ENCODE data around the gene RCSD1.
A peak's percentile ranks its signal among the peaks of the same experiment; 100 is the strongest.

RCSD1 gene

DNA sequence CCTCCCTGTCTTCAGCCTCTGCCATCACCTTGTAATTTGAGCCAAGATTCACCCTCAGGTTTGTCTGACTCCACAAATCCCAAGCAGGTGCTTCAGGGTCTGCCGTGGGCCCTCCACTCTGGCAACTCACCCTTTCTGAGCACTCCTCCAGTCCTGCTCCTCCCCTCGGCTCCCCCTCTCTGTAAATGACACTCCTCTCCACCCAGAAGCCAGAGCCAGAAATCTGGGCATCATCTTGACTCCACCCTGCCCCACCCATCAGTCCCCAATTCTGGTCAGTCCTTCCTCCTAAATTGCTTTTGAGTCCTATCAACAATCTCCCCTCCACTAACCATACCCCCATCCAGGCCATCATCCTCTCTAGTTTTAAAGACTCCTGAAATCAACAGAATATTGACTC is 40.5 kb downstream of the RCSD1 start:
- Mint-ChIP-seq H3K4me3 (peak overlapping the region; percentile 6 to 33), H3K27ac (peak overlapping the region; percentile 92 to 95), H3K27me3 (no peaks in the 10 kb centered on the region)

DNA sequence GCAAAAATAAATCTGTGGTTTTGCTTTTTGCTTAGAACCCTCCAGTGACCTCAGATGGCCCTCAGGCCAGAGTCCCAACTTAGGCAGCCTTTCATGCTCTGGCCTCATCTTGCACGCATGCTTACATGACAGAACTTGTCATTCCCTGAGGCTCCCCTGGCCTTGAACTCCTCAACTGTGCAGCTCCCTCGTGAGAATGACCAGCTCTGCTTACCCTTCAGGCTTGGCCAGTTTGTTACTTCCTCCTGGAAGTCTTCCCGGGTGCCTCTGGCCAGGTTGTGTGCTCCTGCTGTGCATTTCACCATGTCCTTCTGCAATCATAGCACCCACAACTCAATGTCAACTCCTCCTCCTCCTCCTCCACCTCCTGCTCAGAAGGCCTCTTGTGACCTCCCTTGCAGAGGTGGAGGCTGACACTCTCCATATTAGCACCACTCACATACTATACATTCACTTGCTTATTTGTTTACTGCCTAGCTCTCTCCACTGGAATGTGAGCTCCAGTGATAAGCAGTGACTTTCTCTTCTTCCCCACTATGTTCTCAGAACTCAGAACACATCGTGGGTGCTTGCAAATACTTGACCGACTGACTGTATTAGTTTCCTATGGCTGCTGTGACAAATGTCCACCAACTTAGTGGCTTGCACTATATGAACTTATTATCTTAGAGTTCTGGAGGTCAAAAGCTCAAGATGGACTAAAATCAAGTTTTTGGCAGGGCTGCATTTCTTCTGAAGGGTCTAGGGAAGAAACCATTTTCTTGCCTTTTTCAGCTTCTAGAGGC is 41.9 kb downstream of the RCSD1 start:
- DNase-seq (no peak), ATAC-seq (replicated peaks) (no peak)
- Mint-ChIP-seq H3K9me3 (no peaks in the 10 kb centered on the region), H3K27me3 (no peaks in the 10 kb centered on the region), H3K4me3 (peak overlapping the region in 1 of 2 donors; percentile 6), H3K36me3 (ENCODE audit: insufficient read depth) (peaks cover 32% of the 10 kb centered on the region), H3K4me1 (ENCODE audit: low read depth in 2 of 2) (peaks cover 65 to 91% of the 10 kb centered on the region in 2 donors), H3K27ac (peak overlapping the region; percentile 92 to 95)

More for the DNA sequence above, 40.5 kb downstream of the RCSD1 start:
- DNase-seq (no peak), ATAC-seq (replicated peaks) (no peak)
- Mint-ChIP-seq H3K9me3 (no peaks in the 10 kb centered on the region), H3K36me3 (ENCODE audit: insufficient read depth) (peaks cover 44% of the 10 kb centered on the region), H3K4me1 (ENCODE audit: low read depth in 2 of 2) (peaks cover 69 to 93% of the 10 kb centered on the region in 2 donors)

GRCh38 chr1:167672831-167673230 is 42.8 kb downstream of the RCSD1 start:
- no peak for ATAC-seq (replicated peaks)
- Mint-ChIP-seq H3K9me3 (no peaks in the 10 kb centered on the region), H3K27me3 (no peaks in the 10 kb centered on the region), H3K27ac (peak overlapping the region; percentile 92 to 95), H3K4me1 (ENCODE audit: low read depth in 2 of 2) (peaks cover 65 to 91% of the 10 kb centered on the region in 2 donors), H3K36me3 (ENCODE audit: insufficient read depth) (peaks cover 34% of the 10 kb centered on the region), H3K4me3 (no peak overlapping the region)
- no peak for DNase-seq

GRCh38 chr1:167673265-167673664 is 43.2 kb downstream of the RCSD1 start:
- Mint-ChIP-seq H3K27ac (peak overlapping the region; percentile 79 to 92), H3K4me3 (no peak overlapping the region), H3K9me3 (no peaks in the 10 kb centered on the region), H3K27me3 (no peaks in the 10 kb centered on the region), H3K36me3 (ENCODE audit: insufficient read depth) (peaks cover 30% of the 10 kb centered on the region), H3K4me1 (ENCODE audit: low read depth in 2 of 2) (peaks cover 61 to 86% of the 10 kb centered on the region in 2 donors)
- ATAC-seq (replicated peaks), result no peak
- DNase-seq, result no peak

DNA sequence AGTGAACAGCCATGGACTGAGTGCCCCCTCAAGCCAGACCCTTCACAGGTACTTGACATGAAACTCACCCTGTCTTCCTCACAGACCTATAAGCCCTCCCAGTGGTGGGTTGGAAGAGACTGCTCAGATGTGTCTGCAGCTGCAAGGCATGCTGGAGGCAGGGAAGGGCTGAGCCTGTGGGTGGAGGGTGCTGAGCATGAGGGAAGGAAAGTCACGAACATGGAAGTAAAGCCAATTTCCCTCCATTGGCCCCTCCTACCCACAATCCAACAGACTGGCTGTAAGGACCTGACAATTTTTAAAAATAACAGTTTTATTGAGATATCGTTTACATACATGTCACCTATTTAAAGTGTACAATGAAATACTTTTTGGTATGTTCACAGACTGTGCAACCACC is 44.1 kb downstream of the RCSD1 start:
- peak overlapping the region; percentile 12 to 79 for H3K27ac Mint-ChIP-seq
- H3K27me3 Mint-ChIP-seq, result no peaks in the 10 kb centered on the region
- no peaks in the 10 kb centered on the region for H3K9me3 Mint-ChIP-seq
- H3K4me1 Mint-ChIP-seq (ENCODE audit: low read depth in 2 of 2), result peaks cover 54 to 77% of the 10 kb centered on the region in 2 donors
- H3K4me3 Mint-ChIP-seq, result no peak overlapping the region
- H3K36me3 Mint-ChIP-seq (ENCODE audit: insufficient read depth), result peaks cover 29% of the 10 kb centered on the region
- DNase-seq, result no peak
- no peak for ATAC-seq (replicated peaks)

DNA sequence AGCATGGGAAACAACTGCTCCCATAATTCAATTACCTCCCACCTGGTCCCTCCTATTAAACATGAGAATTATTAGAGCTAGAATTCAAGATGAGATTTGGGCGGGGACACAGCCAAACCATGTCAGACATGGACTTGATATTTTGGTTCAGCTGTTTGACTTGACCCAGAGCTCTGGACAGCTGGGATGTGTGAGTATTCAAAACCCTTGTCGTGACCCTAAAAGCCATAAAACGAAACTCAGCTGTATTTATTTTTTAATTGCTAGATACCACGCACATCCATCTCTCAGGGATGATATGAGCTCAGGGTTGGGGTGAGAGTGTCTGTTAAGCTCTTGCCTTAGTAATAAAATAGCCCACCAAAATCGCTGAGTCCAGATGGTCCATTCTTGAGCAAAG is 45.4 kb downstream of the RCSD1 start:
- DNase-seq, result no peak
- H3K4me1 Mint-ChIP-seq (ENCODE audit: low read depth in 2 of 2), result peaks cover 46 to 64% of the 10 kb centered on the region in 2 donors
- ATAC-seq (replicated peaks), result no peak
- no peaks in the 10 kb centered on the region for H3K27me3 Mint-ChIP-seq
- peak overlapping the region in 1 of 2 donors; percentile 21 for H3K27ac Mint-ChIP-seq
- no peaks in the 10 kb centered on the region for H3K9me3 Mint-ChIP-seq
- H3K4me3 Mint-ChIP-seq, result no peak overlapping the region
- peaks cover 24% of the 10 kb centered on the region for H3K36me3 Mint-ChIP-seq (ENCODE audit: insufficient read depth)

DNA sequence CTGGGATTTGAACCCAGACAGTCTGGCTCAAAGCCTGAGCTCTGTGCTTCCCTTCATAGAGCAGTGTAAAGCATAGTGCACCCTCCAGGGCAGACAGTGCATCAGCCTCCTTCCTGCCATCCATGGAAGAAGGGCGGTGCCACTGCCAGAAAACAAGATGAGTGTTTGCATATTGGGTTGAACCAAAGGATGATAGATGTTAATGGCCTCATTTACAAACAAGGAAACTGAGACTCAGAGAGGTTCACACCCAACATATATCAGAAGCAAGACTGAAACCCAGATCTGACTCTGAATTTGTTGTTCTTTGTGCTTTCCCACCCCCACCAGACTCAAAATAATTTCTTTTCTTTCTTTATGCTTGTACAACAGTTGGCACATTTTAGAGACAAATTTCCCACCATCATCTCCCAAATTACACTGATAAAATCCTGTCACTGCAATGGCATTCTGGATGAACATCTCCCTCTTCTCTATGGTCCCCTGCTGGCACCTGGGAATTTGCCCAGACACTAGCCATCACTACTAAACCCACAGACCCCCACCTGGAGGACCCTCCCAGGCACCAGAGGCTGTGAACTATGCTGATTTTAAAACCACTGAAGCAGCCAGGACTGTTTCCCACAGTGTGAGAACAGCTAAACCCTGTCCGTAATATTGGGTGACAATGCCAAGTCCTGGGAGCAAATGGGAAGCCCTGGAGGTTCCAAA is 46.3 kb downstream of the RCSD1 start:
- Mint-ChIP-seq H3K4me3 (no peak overlapping the region), H3K36me3 (ENCODE audit: insufficient read depth) (peaks cover 16% of the 10 kb centered on the region), H3K9me3 (no peaks in the 10 kb centered on the region), H3K27ac (peak overlapping the region in 1 of 2 donors; percentile 21), H3K4me1 (ENCODE audit: low read depth in 2 of 2) (peaks cover 46 to 55% of the 10 kb centered on the region in 2 donors), H3K27me3 (no peaks in the 10 kb centered on the region)
- DNase-seq (no peak), ATAC-seq (replicated peaks) (no peak)

DNA sequence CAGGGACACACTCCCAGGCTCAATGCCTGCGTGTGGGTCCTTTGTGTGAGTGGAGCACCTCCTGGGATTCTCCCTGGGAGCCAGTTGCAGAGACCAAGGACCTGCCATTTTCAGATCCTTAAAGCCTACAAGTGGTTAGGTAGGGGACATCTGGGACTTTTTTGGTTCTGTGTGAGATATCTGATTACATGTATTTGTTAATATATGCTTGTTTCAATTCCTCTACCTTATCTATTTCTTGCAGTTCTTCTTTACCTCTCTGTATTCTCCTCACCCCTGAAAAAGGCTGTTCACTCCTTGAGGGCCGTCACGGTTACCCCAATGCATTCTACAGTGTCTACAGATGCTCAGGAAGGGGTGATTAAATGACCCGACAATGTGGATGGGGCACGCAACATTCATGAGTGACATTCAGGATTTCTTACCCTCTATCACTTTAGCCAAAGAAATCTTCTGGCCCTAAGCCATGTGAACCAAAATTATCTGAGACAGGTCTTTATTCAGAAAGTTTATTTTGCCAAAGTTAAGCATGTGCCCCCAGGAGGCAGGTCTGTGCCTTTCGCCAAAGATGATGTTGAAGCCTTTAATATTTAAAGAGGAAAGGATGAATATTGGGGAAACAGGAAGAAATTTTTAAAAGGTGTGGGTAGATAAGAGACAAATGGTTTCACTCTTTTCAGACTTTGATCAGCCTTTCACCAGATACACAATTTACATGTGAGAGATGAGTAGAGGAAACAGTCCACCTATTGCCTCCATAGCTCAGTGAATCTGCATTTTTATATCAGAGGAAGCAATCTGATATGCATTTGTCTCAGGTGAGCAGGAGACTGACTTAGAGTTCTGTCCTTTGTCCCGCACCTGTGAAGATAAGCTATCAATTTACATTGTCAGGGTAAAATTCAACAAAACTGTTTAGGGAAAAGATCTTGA is 47.1 kb downstream of the RCSD1 start:
- no peaks in the 10 kb centered on the region for H3K9me3 Mint-ChIP-seq
- no peaks in the 10 kb centered on the region for H3K27me3 Mint-ChIP-seq
- H3K4me1 Mint-ChIP-seq (ENCODE audit: low read depth in 2 of 2), result peaks cover 42 to 47% of the 10 kb centered on the region in 2 donors
- H3K4me3 Mint-ChIP-seq, result no peak overlapping the region
- DNase-seq (no peak), ATAC-seq (replicated peaks) (no peak)
- peaks cover 20% of the 10 kb centered on the region for H3K36me3 Mint-ChIP-seq (ENCODE audit: insufficient read depth)
- H3K27ac Mint-ChIP-seq, result peak overlapping the region in 1 of 2 donors; percentile 21

DNA sequence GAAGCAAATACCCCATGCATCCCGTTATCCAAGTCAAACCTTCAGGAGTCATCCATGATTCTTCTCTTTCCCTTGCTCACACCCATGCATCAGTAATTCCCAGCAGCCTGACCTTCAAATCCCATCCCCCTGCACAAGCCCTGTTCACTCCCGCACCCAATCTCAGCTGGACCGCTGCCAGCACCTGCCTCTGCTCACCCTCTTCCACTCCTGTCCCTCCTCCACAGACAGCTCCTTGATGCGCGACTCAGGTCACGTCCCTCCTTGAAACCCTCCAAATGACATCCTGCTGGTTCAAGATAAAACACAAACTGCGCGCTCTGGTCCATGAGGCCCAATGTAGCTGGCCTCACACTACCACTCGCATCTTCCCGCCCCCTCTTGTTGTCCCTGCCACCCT is 48.4 kb downstream of the RCSD1 start:
- Mint-ChIP-seq H3K9me3 (no peaks in the 10 kb centered on the region), H3K4me3 (no peak overlapping the region), H3K27ac (no peak overlapping the region), H3K27me3 (no peaks in the 10 kb centered on the region), H3K4me1 (ENCODE audit: low read depth in 2 of 2) (peaks cover 37 to 39% of the 10 kb centered on the region in 2 donors), H3K36me3 (ENCODE audit: insufficient read depth) (peaks cover 23% of the 10 kb centered on the region)
- no peak for DNase-seq
- no peak for ATAC-seq (replicated peaks)

DNA sequence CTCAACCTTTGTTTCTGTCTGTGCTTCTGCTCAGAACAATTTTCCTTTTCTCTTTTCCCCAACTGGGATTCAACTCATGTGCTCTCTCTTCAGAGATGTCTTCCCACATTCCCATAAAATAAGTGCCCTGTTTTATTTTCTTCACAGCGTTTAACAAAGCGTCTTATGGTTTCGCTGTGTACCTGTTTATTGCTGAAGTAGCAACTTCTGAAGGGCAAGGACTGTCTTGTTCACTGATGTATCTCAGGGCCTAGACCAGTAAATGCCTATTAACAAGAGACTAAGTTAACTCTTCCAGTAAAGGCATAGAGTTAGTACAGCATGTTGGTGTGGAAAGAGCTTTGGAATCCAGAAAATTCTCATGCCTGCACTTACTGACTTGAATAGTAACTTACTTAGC is 48.8 kb downstream of the RCSD1 start:
- Mint-ChIP-seq H3K36me3 (ENCODE audit: insufficient read depth) (peaks cover 28% of the 10 kb centered on the region), H3K27me3 (no peaks in the 10 kb centered on the region), H3K9me3 (no peaks in the 10 kb centered on the region), H3K27ac (no peak overlapping the region), H3K4me1 (ENCODE audit: low read depth in 2 of 2) (peaks cover 35 to 39% of the 10 kb centered on the region in 2 donors), H3K4me3 (no peak overlapping the region)
- ATAC-seq (replicated peaks) (no peak), DNase-seq (no peak)

- no peak overlapping the region for H3K27ac Mint-ChIP-seq
- no peak overlapping the region for H3K4me3 Mint-ChIP-seq
- no peaks in the 10 kb centered on the region for H3K9me3 Mint-ChIP-seq
- DNase-seq, result no peak
- ATAC-seq (replicated peaks), result no peak
- peaks cover 35 to 36% of the 10 kb centered on the region in 2 donors for H3K4me1 Mint-ChIP-seq (ENCODE audit: low read depth in 2 of 2)
- H3K27me3 Mint-ChIP-seq, result no peaks in the 10 kb centered on the region
- peaks cover 32% of the 10 kb centered on the region for H3K36me3 Mint-ChIP-seq (ENCODE audit: insufficient read depth)
These were observed 49.7 kb downstream of the RCSD1 start for GRCh38 chr1:167679714-167680113.

GRCh38 chr1:167681024-167681423 is 51.0 kb downstream of the RCSD1 start:
- H3K27ac Mint-ChIP-seq, result no peak overlapping the region
- peaks cover 28 to 38% of the 10 kb centered on the region in 2 donors for H3K4me1 Mint-ChIP-seq (ENCODE audit: low read depth in 2 of 2)
- no peak overlapping the region for H3K4me3 Mint-ChIP-seq
- peaks cover 35% of the 10 kb centered on the region for H3K36me3 Mint-ChIP-seq (ENCODE audit: insufficient read depth)
- no peaks in the 10 kb centered on the region for H3K27me3 Mint-ChIP-seq
- no peak for ATAC-seq (replicated peaks)
- no peak for DNase-seq
- no peaks in the 10 kb centered on the region for H3K9me3 Mint-ChIP-seq

DNA sequence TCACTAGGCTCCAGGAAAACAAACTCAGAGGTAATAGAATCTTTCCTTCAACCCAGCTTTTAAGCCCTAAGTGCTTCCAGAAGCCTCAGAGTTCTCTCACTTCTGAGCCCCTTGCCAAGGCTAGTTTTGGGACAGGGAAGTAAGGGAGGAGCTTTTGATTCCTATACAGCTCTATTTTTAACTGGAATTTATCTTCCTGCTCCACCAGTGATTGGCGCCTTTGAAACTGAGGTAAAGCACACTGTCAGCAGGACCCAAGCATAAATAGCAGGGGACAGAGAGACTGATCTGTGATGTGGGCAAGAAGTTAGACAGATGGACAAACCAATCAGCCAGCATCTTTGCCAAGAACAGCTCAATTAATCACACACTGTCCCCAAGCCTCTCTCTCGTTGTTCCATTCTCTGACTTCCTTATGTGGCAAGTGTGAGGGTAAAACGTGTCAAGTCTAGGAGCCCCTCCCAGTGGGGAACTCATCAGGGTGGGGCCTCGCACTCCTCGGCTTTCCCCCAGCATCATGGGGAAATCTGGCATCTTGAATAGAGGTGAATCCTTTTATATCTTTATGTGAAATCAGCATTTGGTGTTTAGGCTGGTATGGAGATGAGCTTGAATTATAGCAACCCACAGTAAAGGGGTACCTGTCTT is 51.5 kb downstream of the RCSD1 start:
- H3K36me3 Mint-ChIP-seq (ENCODE audit: insufficient read depth), result peaks cover 35% of the 10 kb centered on the region
- H3K4me1 Mint-ChIP-seq (ENCODE audit: low read depth in 2 of 2), result peaks cover 24 to 37% of the 10 kb centered on the region in 2 donors
- no peak overlapping the region for H3K27ac Mint-ChIP-seq
- no peak overlapping the region for H3K4me3 Mint-ChIP-seq
- H3K9me3 Mint-ChIP-seq, result no peaks in the 10 kb centered on the region
- no peak for ATAC-seq (replicated peaks)
- DNase-seq, result no peak
- no peaks in the 10 kb centered on the region for H3K27me3 Mint-ChIP-seq
